ENCODE measurements around the gene MAN2A1.

- TF ChIP-seq CTCF (conservative IDR thresholded peaks at IDR 0.05 in 1 of 2, IDR thresholded peaks at IDR 0.05 in 1 of 2; ENCODE audit: low read depth in 1 of 2, low read length in 2 of 2) (no peak), EZH2 (IDR thresholded peaks at IDR 0.05; ENCODE audit: low read length, missing control alignments) (no peak)
Observed at GRCh38 chr5:109836280-109836679, 146.6 kb downstream of the MAN2A1 start.

All from fibroblast of lung (primary cell).